AG09309 (cell line): ENCODE measurements around the gene TUBA3D.
"Not testable (repeated sequence)": the region's sequence is repeated elsewhere in the genome, so short reads cannot be mapped to it uniquely, and the experiment has no call there.

ENCODE experiments used
- DNase-seq: peaks from one replicate; pipeline ENCODE4 v3.0.0-alpha.2; 2010; ENCODE audit warnings: low read depth
- H3K4me3 ChIP-seq: 2 replicates; pipeline ENCODE4 v1.5.1; 2011; ENCODE audit warnings: mild to moderate bottlenecking, low read depth, low read length, moderate library complexity; ENCODE audit not compliant: control insufficient read depth
- TF ChIP-seq, protein P1 (sequence below): IDR thresholded peaks from 2 replicates; pipeline ENCODE4 v1.5.1; 2011; ENCODE audit warnings: mild to moderate bottlenecking, low read depth, low read length, inconsistent platforms; ENCODE audit not compliant: insufficient read depth, control insufficient read depth; ENCODE audit errors: missing control alignments

TUBA3D gene

DNA sequence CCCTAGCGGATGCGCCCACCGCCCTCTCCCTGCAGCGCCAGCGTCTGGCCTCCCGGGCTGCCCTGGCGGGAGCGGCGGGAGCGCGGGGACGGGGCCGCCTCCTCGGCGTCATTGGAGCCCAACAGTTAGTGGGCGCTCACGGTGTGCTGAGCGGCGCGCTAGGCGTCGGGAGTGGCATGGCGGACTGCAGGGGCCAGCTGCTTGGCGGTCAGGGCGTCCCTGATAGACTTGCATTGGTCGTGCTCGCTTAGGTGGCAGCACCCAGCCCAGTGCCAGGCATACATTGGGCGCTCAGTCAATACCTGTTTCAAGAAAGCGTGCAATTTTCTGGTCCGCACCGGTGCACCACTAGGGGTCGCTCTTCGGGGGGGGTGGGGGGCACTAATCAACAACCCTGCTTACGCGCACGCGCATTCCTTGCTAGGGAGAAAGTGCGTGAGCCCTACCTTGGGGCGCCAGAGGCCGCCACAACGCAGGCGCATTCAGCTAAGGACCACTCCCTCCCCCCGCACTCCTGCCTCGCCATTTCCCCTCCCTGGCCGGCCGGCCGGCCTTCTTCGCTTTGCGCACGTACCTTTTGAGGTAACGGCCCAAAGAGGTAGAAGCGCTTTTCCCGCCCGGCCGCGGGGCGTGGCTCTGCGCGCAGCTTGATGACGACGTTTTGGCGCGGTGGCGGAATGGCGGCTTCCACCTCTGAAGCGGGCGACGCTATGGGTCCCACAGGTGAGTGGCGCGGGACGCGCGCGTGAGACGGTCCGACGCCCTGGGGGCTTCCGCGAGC lies 16.7 kb downstream of the TUBA3D start:
- TF ChIP-seq, protein P1, sequence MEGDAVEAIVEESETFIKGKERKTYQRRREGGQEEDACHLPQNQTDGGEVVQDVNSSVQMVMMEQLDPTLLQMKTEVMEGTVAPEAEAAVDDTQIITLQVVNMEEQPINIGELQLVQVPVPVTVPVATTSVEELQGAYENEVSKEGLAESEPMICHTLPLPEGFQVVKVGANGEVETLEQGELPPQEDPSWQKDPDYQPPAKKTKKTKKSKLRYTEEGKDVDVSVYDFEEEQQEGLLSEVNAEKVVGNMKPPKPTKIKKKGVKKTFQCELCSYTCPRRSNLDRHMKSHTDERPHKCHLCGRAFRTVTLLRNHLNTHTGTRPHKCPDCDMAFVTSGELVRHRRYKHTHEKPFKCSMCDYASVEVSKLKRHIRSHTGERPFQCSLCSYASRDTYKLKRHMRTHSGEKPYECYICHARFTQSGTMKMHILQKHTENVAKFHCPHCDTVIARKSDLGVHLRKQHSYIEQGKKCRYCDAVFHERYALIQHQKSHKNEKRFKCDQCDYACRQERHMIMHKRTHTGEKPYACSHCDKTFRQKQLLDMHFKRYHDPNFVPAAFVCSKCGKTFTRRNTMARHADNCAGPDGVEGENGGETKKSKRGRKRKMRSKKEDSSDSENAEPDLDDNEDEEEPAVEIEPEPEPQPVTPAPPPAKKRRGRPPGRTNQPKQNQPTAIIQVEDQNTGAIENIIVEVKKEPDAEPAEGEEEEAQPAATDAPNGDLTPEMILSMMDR, result peak; percentile 85
- peak; percentile 64 for DNase-seq
- peak overlapping the region; percentile 85 for H3K4me3 ChIP-seq

DNA sequence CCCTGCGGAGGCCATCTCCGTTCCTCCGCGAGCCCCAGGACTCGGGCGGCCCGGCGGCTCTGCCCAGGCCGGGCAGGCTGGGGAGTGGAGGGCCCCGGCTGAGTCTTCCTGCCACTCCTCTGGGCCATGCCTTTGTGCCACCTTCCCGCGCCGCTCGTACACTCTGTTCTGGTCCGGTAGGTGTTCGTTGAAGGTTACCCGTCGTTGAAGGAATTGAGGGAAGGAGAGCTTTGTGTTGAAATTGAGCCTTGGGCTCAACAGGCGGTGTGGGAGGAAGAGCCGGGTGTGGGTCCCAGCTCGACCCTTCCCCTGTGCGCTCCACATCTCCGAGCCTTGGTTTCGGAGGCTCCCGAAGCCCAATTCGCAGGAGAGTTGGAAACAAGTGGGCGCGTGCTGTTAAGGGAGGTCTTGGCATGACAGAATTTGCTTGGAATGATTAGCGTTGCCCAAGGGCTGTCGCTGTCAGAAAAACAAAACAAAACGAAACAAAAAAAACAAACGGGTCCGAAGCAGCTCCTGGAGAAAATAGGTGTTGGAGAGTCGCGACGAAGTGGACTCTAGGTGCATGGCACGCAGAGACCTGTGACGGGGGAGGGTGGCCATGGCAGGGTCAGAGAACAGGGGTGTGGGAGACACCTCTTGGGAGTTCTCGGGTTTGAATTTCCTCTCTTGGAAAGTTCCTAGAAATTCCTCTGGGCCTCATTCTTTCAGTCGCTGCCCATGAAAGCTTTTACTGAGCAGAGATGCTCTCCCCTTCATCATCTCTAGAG lies 17.5 kb downstream of the TUBA3D start:
- peak overlapping the region; percentile 85 for H3K4me3 ChIP-seq
- TF ChIP-seq, protein P1, result no peak
- no peak for DNase-seq

DNA sequence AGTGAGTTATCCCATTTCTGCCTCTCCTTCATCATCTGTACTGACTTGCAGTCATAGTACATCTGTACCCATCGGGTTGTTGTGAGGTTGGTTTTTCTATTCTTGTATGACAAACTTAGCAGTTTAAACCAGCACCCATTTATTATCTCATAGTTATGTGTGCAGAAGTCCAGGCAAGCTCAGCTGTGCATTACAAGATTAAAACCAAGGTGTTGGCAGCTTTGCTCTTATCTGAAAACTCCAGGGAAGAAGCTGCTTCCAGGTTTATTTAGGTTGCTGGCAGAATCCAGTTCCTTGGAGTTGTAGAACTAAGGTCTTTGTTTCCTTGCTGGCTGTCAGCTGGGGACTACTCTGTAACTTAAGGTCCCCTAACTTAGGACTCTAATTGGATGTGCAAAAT lies 19.6 kb downstream of the TUBA3D start:
- DNase-seq, result not testable (repeated sequence)

DNA sequence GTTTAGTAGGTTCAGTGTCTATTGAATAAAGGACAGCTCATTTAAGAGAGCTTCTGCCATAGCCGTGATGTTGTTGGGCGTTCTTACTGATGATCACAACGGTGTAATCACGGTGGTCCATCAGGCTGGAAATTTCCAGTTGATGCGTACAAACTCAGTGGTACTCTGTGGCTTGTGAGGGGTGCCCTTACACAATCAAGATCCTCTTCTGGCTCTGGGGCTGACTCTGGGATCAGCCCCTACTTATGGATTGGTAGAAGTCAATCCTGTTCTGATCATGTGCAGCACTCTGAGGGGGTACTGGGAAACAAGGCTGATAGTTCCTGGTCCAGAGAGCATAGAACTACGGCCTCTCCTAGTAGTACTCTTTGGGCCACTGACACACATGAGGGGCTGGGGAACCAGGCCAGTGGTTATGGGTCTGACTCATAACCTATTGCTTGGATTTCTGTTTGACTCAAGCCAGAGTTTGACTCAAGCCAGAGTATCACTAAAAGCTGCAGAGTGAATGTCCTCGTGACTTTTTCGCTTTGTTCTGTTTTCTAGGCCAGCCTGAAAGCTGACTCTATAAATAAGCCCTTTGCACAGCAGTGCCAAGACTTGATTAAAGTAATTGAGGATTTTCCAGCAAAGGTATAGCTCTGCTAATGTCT lies 22.5 kb downstream of the TUBA3D start:
- H3K4me3 ChIP-seq, result not testable (repeated sequence)
- DNase-seq, result peak; percentile 35

More for the DNA sequence above, 19.6 kb downstream of the TUBA3D start:
- H3K4me3 ChIP-seq, result not testable (repeated sequence)

DNA sequence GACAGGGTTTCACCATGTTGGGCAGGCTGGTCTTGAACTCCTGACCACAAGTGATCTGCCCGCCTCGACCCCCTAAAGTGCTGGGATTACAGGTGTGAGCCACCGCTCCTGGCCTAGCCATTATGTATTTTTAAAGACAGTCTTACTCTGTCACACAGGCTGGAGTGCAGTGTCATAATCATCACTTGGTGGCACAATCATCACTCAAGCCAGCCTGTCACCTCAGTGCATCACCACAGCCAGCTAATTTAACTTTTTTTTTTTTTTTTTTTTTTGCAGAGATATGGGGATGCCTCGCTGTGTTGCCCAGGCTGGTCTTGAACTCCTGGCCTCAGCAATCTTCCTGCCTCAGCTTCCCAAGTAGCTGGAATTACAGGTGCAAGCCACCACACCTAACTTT lies 27.7 kb downstream of the TUBA3D start:
- H3K4me3 ChIP-seq, DNase-seq: not testable (repeated sequence)

DNA sequence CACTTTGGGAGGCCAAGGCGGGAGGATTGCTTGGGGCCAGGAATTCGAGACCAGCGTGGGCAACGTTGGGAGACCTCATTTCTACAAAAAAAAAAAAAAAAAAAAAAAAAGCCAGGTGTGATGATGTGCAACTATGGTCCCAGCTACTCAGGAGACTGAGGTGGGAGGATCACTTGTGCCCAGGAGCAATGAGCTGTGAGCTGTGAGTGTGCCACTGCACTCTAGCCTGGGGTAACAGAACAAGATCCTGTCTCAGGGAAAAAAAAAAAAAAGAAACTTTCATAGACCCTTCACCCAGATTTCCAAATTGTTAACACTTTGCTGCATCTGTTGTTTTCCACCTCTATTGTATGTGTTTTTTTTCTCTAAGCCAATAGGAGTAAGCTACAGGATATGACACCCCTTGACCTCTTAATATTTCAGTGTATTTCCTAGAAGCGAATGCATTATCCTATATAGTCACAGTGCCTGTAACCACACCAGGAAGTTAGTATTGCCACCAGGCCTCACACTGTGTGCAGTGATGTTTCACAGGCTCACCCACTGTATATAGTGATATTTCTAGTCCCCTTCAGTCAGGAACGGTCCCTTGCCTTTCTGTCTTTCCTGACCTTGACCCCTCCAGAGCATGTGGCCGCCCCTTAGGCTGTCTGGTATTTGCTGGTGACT lies 28.3 kb downstream of the TUBA3D start:
- not testable (repeated sequence) for DNase-seq, H3K4me3 ChIP-seq

DNA sequence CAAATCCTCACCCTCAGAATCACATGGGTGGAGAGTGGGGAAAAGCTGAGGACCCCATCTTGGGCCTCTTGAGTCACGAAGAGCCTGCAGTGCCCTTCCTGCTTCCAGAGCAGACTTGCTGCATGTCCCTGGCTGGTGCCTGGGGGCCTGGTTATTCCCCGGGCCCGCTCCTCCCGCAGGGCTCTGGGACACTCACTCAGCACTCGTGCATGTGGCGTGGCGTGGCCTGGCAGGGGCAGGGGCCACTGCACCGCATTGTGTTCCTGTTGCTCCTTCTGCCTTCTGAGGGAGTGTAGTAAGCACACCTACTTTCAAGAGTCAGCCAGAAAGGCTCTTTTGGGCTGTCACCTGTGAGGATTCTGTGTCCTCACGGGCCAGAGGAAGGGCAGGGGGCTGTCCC lies 33.7 kb downstream of the TUBA3D start:
- TF ChIP-seq, protein P1, result no peak
- no peak overlapping the region for H3K4me3 ChIP-seq
- no peak for DNase-seq

DNA sequence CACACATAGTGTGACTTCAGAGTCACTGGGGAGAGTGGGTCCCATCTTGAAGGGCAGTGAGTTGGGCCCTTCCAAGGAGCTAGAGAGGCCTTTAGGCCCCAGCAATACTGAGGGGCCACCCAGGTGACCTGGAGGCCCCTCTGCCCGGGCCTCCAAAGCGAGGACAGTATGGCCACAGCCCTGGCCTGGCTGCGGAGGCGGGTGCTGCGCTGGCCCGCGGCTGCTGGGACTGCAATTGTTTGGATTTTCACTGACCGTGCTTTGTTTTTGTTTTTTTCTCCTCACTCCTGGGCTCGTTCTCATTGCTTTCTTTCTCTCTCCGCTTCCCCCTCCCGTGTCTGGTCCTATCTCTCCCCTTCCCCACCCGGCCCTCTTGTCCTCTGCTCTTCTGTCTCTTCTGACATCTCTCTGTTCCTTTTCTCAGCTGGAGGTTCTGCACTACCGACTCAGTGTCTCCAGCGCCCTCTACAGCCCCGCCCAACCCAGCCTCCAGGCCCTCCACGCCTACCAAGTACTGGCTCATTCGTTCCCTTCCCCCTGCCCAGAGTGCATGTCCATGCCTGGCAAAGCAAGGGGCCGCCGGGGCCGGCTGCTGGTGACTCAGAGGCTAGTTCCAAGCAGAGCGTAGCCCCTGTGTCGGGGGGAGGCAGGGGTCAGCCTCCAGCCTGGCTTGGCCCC lies 35.5 kb downstream of the TUBA3D start:
- H3K4me3 ChIP-seq, DNase-seq: not testable (repeated sequence)
- TF ChIP-seq, protein P1, result peak; percentile 4

DNA sequence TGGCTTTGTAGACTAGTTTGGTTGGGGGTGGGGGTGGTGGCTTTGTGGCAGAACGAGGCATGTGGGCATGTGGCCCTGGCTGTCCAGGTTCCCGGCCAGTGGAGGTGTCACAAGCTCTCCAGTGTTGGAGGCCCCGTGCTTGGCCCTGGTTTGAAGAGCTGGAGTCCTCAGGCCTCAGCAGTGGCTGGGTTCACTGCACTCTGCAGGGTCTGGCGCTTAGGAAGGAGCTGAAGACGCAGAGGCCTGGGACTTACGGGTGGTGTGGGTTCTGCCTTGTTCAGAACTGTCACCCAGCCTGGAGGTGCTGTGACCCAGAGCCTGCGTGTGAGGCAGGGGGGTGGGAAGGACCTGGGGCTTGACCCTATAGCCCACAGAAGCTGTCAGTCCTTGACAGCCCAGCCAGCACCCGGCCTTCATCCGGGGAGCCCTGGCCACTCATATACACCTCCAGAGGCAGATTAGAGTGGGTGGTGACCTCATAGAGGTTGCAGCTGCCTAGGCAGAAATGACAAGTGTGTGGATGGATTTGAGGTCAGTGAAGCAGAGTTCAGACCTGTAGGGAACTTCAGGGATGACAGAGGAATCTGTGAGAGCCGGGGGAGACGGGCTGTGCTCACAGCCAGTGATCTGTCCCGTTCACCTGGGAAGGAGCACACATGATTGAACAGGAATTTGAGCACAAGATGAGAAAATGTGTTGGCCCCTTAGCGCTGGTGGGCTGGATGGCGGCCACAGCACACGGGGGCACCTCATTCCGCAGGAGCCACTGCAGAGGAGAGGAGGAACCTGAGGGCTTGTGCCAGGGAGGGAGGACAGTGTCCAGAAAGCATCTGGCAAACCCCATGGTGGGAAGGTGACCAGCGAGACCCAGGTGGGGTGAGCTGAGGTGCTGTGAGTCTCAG lies 36.3 kb downstream of the TUBA3D start:
- DNase-seq, H3K4me3 ChIP-seq: not testable (repeated sequence)

DNA sequence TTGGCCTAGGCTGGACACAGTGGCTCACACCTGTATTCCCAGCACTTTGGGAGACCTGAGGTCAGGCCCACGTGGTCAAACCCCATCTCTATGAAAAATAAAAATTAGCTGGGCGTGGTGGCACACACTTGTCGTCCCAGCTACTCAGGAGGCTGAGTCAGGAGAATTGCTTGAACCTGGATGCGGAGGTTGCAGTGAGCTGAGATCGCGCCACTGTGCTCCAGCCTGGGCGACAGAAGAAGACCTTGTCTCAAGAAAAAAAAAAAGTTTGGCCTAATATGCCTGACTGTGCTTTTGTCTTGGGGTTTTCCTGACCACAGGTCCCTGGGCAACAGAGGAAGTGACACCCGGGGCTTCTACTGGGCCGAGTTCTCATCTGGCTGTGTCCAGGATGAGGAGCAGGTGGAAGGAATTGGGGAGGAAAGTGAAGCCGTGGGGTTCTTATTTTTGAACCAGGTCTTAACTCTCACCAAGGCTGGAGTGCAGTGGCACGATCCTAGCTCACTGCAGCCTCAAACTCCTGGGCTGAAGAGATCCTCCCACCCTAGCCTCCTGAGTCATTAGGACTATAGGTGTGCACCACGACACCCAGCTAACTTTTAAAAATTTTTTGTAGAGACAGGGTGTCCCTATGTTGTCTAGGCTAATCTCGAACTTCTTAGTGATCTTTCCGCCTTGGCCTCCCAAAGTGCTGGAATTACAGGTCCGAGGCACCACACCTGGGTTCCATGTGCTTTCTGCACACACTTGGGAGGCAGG lies 38.7 kb downstream of the TUBA3D start:
- not testable (repeated sequence) for H3K4me3 ChIP-seq

More for the DNA sequence above, 38.7 kb downstream of the TUBA3D start:
- not testable (repeated sequence) for DNase-seq
